Fibroblast of pulmonary artery (primary cell): ENCODE results near the gene NUDT16.
"Not testable (repeated sequence)": the region's sequence is repeated elsewhere in the genome, so short reads cannot be mapped to it uniquely, and the experiment has no call there.

ENCODE experiments used
- DNase-seq: peaks from one replicate; pipeline ENCODE4 v3.0.0-alpha.2; 2010; ENCODE audit warnings: low read depth
- H3K4me3 ChIP-seq: replicated peaks from 2 replicates; pipeline ENCODE4 v1.5.1; 2011; ENCODE audit warnings: low read depth, mild to moderate bottlenecking, control low read depth, low read length, moderate library complexity
- TF ChIP-seq, protein P1 (sequence below): IDR thresholded peaks from 2 replicates; pipeline ENCODE4 v1.5.1; 2011; ENCODE audit warnings: mild to moderate bottlenecking, control low read depth, low read length, inconsistent platforms; ENCODE audit errors: missing control alignments

NUDT16 gene

DNA sequence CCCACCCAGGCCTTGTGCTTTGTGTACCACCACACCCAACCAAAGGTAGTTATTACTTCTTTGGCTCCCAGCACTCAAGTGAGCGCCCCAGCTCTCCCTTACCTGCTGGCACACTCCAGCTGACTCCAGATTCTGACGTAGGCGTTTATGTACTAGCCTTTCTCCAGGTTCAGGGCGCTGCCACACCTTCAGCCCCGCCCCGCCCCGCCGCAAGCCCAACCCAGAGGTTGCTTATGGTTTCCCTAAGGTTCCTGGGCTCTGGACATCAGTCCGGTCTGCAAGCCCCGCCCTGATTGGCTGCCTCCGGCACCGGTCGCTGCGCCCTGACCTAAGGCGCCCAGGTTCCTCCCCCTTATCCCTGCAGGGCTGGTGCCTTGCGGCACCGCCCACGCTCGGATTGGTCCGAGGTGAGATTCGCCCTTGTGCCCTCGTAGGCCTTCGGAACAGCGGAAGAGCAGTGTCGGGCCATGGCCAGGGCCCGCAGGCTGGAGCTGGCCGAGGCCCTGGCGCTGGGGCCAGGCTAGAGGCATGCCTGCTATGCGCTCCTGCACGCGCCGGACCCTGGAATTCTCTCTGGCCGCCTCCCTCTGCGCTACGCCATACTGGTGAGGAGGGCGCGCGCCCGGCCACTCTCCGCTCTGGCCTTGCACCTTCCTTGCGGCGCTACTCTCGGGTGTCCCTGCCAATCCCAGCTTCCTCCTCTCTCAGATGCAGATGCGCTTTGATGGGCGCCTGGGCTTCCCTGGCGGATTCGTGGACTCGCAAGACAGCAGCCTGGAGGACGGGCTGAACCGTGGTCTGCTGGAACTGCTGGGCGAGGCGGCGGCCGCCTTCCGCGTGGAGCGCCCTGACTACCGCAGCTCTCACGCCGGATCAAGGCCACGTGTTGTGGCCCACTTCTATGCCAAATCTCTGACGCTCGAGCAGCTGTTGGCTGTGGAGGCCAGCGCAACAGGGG lies 19.8 kb upstream of the NUDT16 start:
- DNase-seq: peak; percentile 45
- H3K4me3 ChIP-seq: peak overlapping the region; percentile 47
- TF ChIP-seq, protein P1, sequence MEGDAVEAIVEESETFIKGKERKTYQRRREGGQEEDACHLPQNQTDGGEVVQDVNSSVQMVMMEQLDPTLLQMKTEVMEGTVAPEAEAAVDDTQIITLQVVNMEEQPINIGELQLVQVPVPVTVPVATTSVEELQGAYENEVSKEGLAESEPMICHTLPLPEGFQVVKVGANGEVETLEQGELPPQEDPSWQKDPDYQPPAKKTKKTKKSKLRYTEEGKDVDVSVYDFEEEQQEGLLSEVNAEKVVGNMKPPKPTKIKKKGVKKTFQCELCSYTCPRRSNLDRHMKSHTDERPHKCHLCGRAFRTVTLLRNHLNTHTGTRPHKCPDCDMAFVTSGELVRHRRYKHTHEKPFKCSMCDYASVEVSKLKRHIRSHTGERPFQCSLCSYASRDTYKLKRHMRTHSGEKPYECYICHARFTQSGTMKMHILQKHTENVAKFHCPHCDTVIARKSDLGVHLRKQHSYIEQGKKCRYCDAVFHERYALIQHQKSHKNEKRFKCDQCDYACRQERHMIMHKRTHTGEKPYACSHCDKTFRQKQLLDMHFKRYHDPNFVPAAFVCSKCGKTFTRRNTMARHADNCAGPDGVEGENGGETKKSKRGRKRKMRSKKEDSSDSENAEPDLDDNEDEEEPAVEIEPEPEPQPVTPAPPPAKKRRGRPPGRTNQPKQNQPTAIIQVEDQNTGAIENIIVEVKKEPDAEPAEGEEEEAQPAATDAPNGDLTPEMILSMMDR: no peak

DNA sequence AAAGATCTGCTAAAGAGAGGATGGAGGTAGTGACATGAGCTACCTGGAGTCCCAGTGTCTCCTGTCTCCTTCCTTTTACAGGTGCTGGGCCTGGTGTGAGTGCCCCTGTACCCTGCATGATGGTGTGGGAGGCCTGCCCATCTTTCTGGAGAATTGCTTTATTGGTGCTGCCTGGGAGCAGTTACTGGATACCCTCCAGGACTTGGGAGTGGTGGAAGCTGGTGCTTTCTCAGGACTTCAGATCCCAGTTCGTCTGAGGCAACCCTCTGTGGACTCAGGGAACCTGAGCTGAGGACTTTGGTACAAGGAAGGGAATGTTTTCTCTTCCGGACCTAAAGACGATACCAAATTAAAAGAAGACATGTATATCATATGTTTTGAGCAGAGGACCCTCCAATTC lies 18.3 kb upstream of the NUDT16 start:
- TF ChIP-seq, protein P1: no peak
- no peak overlapping the region for H3K4me3 ChIP-seq
- no peak for DNase-seq

DNA sequence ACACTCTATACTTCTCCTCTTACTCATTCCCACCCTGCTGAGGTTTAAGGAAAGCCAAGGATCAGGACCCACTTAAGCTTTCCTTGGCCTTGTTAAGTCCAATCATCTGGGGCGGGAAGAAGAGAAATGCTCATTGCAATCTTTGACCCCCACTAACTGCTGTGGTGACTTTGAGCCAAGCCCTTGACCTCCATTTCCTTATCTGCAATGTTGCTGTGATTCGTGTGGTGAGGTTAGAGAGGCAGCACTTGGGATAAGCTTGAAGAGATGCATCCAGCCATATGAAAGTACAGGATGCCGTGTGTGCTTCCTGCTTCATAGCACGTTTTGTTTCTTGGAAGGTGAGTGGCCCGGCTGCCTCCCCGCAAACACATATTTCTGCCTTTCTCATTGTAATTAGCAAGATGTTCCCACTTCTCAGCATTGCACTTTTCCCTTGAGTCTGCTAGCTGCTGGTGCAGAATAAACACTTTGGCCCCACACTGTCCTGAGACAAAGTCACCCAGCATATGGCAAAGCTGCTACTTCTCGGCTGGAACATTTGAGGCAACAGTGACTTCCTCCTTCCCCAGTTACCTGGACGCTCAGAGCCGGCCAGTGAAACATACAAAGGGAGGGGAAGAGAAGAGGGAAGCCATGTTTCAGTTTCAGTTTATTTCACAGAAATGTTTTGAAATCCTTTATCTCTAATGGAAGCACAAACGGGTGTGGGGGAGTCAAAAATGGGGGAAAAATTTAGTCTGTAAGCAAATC lies 10.5 kb upstream of the NUDT16 start:
- no peak overlapping the region for H3K4me3 ChIP-seq
- TF ChIP-seq, protein P1: no peak
- DNase-seq: no peak

DNA sequence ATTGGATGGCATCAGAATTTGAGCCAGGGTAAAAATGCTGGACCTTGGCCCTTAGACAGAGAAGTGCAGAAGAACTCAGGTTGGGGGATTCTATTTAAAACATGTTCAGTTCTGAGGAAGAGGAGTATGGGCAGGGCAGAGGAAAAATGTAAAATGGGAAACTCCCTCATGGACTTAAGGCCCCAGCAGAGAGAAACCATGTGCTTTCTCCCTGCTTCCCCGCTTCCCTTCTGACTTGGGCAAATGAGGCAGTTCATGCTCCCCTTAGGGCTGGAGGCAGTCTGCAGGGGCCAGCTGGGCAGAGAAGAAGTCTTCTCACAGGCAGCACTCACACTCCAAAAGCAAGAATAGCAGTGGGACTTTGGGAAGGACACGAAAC lies 9.9 kb upstream of the NUDT16 start:
- DNase-seq: no peak
- no peak overlapping the region for H3K4me3 ChIP-seq
- TF ChIP-seq, protein P1: no peak

DNA sequence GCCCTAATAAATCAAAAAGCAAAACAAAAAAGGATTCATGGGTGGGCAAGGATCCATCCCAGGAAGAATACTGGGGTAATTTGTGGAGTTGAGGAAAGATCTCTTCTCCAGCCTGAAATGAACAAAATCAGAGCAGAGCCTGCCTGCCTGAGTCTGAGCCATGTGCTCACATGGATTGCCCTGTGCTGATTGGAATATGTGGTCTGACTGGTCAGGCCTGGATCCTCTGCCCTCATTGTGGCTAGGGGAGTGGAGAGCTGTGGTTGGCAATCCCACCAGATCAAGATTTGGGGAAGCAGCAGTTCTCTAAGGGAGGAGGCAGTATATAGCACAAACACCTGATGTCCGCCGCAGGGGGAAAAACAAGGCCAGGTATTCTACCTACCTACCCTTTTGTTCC lies 6.8 kb upstream of the NUDT16 start:
- DNase-seq: no peak
- TF ChIP-seq, protein P1: no peak
- H3K4me3 ChIP-seq: no peak overlapping the region

DNA sequence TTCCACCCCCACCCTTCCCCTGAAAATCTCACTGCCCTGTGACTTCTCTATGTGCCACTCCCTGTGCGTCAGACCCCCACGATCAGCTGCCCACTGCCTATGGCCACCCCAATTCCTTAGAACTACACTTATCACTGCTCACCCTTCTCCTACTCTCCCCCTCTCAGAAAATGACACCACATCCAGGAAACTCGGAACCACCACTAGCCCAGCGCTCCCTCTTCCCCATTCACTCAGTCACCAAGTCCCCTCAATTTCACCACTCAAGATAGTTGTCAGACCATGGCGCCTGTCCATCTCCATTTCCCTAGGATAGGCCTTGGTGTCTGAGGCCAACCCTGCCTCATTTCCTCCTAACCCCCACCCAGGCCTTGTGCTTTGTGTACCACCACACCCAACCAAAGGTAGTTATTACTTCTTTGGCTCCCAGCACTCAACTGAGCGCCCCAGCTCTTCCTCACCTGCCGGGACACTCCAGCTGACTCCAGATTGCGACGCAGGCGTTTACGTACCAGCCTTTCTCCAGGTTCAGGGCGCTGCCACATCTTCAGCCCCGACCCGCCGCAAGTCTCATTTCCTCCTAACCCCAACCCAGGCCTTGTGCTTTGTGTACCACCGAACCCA lies 641 bp upstream of the NUDT16 start:
- not testable (repeated sequence) for DNase-seq
- peak overlapping the region; percentile 89 for H3K4me3 ChIP-seq
